Limb (tissue), 2 donors: ENCODE data around the gene COL28A1.
A peak's percentile ranks its signal among the peaks of the same experiment; 100 is the strongest.

ENCODE experiments used
- DNase-seq, 2 donors: peaks; one replicate each; pipeline ENCODE4 v3.0.0-alpha.2; 2016; ENCODE audit errors: extremely low spot score in 2 of 2

The COL28A1 gene

GRCh38 chr7:7535691-7536090, at the start of gene COL28A1:
TSS of gene COL28A1 (minus strand) at chr7:7535873. CDS start at chr7:7532875, 2,998 bp downstream.
- no peak for DNase-seq

GRCh38 chr7:7584653-7585052, 49.0 kb upstream of the COL28A1 start:
- no peak for DNase-seq

- DNase-seq, result no peak
Measured at GRCh38 chr7:7583731-7584130, 48.1 kb upstream of the COL28A1 start.

- DNase-seq, result no peak
Measured at GRCh38 chr7:7582596-7582995, 46.9 kb upstream of the COL28A1 start.

GRCh38 chr7:7581531-7582179, 46.0 kb upstream of the COL28A1 start:
- DNase-seq, result no peak

GRCh38 chr7:7579638-7580037, 44.0 kb upstream of the COL28A1 start:
- no peak for DNase-seq

- DNase-seq, result no peak
Measured at GRCh38 chr7:7577888-7578287, 42.2 kb upstream of the COL28A1 start.

- DNase-seq, result no peak
Measured at GRCh38 chr7:7576344-7576743, 40.7 kb upstream of the COL28A1 start.

GRCh38 chr7:7573701-7574100, 38.0 kb upstream of the COL28A1 start:
- DNase-seq, result no peak

- no peak for DNase-seq
Measured at GRCh38 chr7:7570584-7570983, 34.9 kb upstream of the COL28A1 start.

- DNase-seq, result no peak
Measured at GRCh38 chr7:7569615-7570014, 33.9 kb upstream of the COL28A1 start.

GRCh38 chr7:7569081-7569527, 33.4 kb upstream of the COL28A1 start:
- no peak for DNase-seq

- no peak for DNase-seq
Measured at GRCh38 chr7:7568553-7568952, 32.9 kb upstream of the COL28A1 start.

- no peak for DNase-seq
Measured at GRCh38 chr7:7567898-7568531, 32.3 kb upstream of the COL28A1 start.

- DNase-seq, result peak; percentile 72 to 90
Measured at GRCh38 chr7:7566651-7567611, 31.3 kb upstream of the COL28A1 start, which contains the start of gene MIOS. TSS of gene MIOS (plus strand) at chr7:7566884. CDS start at chr7:7572476, 5,592 bp downstream.

GRCh38 chr7:7565746-7566650, 30.3 kb upstream of the COL28A1 start:
- DNase-seq, result no peak

GRCh38 chr7:7565018-7565680, 29.5 kb upstream of the COL28A1 start:
- no peak for DNase-seq

GRCh38 chr7:7564323-7564780, 28.7 kb upstream of the COL28A1 start:
- no peak for DNase-seq

GRCh38 chr7:7563813-7564212, 28.1 kb upstream of the COL28A1 start:
- no peak for DNase-seq

GRCh38 chr7:7563269-7563668, 27.6 kb upstream of the COL28A1 start:
- no peak for DNase-seq
